Measurements from ENCODE around the gene RAP2A.

- TF ChIP-seq, protein P1, sequence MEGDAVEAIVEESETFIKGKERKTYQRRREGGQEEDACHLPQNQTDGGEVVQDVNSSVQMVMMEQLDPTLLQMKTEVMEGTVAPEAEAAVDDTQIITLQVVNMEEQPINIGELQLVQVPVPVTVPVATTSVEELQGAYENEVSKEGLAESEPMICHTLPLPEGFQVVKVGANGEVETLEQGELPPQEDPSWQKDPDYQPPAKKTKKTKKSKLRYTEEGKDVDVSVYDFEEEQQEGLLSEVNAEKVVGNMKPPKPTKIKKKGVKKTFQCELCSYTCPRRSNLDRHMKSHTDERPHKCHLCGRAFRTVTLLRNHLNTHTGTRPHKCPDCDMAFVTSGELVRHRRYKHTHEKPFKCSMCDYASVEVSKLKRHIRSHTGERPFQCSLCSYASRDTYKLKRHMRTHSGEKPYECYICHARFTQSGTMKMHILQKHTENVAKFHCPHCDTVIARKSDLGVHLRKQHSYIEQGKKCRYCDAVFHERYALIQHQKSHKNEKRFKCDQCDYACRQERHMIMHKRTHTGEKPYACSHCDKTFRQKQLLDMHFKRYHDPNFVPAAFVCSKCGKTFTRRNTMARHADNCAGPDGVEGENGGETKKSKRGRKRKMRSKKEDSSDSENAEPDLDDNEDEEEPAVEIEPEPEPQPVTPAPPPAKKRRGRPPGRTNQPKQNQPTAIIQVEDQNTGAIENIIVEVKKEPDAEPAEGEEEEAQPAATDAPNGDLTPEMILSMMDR (IDR thresholded peaks at IDR 0.05) = no peak
- no peak for TF ChIP-seq POLR2A (IDR thresholded peaks at IDR 0.05)
Observed at GRCh38 chr13:97484301-97484700, 50.3 kb downstream of the RAP2A start.
